PC-9 (cell line): ENCODE measurements around the gene DMC1. TPM values are rescaled to one million over a fixed set of nuclear protein-coding genes. Genes with fewer than 3 reads are reported as not detected.
A peak's percentile ranks its signal among the peaks of the same experiment; 100 is the strongest.

Experiments used
- BruUV-seq: library from RNA; stranded (reverse); fragments of 400-500 nt; replicated peaks from 2 replicates; lab custom pipeline; 2021; lab: Mats Ljungman, UMichigan
- CTCF ChIA-PET: fragments of 300-600 bp; sonication (Branson Sonifier 250); formaldehyde crosslinking; loops from one replicate; lab custom pipeline; 2022; ENCODE audit warnings: antibody characterized with exemption; lab: Charles Lee
- POLR2A ChIA-PET: fragments of 300-600 bp; sonication (Branson Sonifier 250); formaldehyde crosslinking; loops from one replicate; lab custom pipeline; 2022; ENCODE audit warnings: antibody characterized with exemption; ENCODE audit not compliant: unreplicated experiment; lab: Charles Lee
- DNase-seq, 2 experiments: peaks; one replicate each; pipeline versions ENCODE4 v3.0.0 to v3.0.0-alpha.2; 2015 to 2022; ENCODE audit warnings: mixed read lengths in 1 of 2
- H2AFZ ChIP-seq: fragments of 200-600 bp; sonication (generic); 2 replicates; pipeline ENCODE4 v1.8.1; 2017; ENCODE audit warnings: antibody characterized with exemption
- H3F3A ChIP-seq: fragments of 200-600 bp; sonication (generic); 2 replicates; pipeline ENCODE4 v1.8.1; 2017; ENCODE audit warnings: antibody characterized with exemption, mild to moderate bottlenecking, low read depth; ENCODE audit not compliant: insufficient read depth
- H3K27ac ChIP-seq: fragments of 200-600 bp; sonication (generic); 2 replicates; pipeline ENCODE4 v1.6.1; 2016; ENCODE audit warnings: mixed run types
- H3K27me3 ChIP-seq: fragments of 200-600 bp; sonication (generic); 2 replicates; pipeline ENCODE4 v1.6.1; 2016; ENCODE audit warnings: low read depth, mixed run types; ENCODE audit not compliant: insufficient read depth
- H3K36me3 ChIP-seq: fragments of 200-600 bp; sonication (generic); 2 replicates; pipeline ENCODE4 v1.6.1; 2016; ENCODE audit warnings: low read depth, mixed run types
- H3K4me1 ChIP-seq: fragments of 200-600 bp; sonication (generic); replicated peaks from 2 replicates; pipeline ENCODE4 v1.6.1; 2016; ENCODE audit warnings: mixed run types; ENCODE audit not compliant: insufficient read depth
- H3K4me2 ChIP-seq: fragments of 200-600 bp; sonication (generic); 2 replicates; pipeline ENCODE4 v1.6.1; 2017; ENCODE audit warnings: mixed run types
- H3K4me3 ChIP-seq: fragments of 200-600 bp; sonication (generic); 2 replicates; pipeline ENCODE4 v1.6.1; 2016; ENCODE audit warnings: mixed run types
- H3K79me2 ChIP-seq: fragments of 200-600 bp; sonication (generic); 2 replicates; pipeline ENCODE4 v1.6.1; 2017; ENCODE audit warnings: low read depth, mixed run types
- H3K9me2 ChIP-seq: fragments of 200-600 bp; sonication (generic); 2 replicates; pipeline ENCODE4 v1.8.1; 2017; ENCODE audit warnings: mild to moderate bottlenecking; ENCODE audit not compliant: insufficient read depth
- H3K9me3 ChIP-seq: fragments of 200-600 bp; sonication (generic); 2 replicates; pipeline ENCODE4 v1.8.1; 2016; ENCODE audit warnings: low read depth; ENCODE audit not compliant: insufficient read depth
- H4K20me1 ChIP-seq: fragments of 200-600 bp; sonication (generic); 2 replicates; pipeline ENCODE4 v1.8.1; 2017; ENCODE audit not compliant: insufficient read depth
- CTCF ChIP-seq: fragments of 200-600 bp; sonication (generic); conservative IDR thresholded peaks from 2 replicates; pipeline ENCODE4 v1.6.1; 2017; ENCODE audit warnings: mixed run types, antibody characterized with exemption, mild to moderate bottlenecking, moderate library complexity
- EZH2 ChIP-seq: fragments of 200-600 bp; sonication (generic); IDR thresholded peaks from 2 replicates; pipeline ENCODE4 v1.8.0; 2017; ENCODE audit warnings: antibody characterized with exemption, low read depth
- intact Hi-C: fragments of 100-400 bp; cut with micrococcal nuclease; formaldehyde crosslinking; loops from one replicate; pipeline ENCODE4 v1.10.0; 2022; ENCODE audit not compliant: unreplicated experiment
- total RNA-seq: library from RNA; stranded (reverse); gene quantifications from 2 replicates; pipeline ENCODE4 v1.2.3, GENCODE V29; 2021

Gene DMC1
- total RNA-seq, 1 experiment from 2014 or later: 5.6 TPM

- Histone ChIP-seq H3K4me2 (no peak overlapping the region), H3K4me3 (no peak overlapping the region), H3K4me1 (no peaks in the 10 kb centered on the region), H3K36me3 (no peaks in the 10 kb centered on the region), H3K27me3 (no peaks in the 10 kb centered on the region), H3K79me2 (no peaks in the 10 kb centered on the region), H4K20me1 (no peaks in the 10 kb centered on the region), H3K9me2 (no peaks in the 10 kb centered on the region), H3K9me3 (no peaks in the 10 kb centered on the region), H3F3A (no peaks in the 10 kb centered on the region), H3K27ac (no peak overlapping the region), H2AFZ (0 out of 2 replicates have a peak overlapping the region, but pooled peaks have one; percentile 18)
- BruUV-seq: no TSS peak
- CTCF ChIA-PET: no interaction called here
- POLR2A ChIA-PET: no interaction called here
- TF ChIP-seq CTCF (no peak), EZH2 (no peak)
- no peak for DNase-seq
- intact Hi-C loops: no loop called here
Observed at GRCh38 chr22:38531251-38531938, 38.6 kb downstream of the DMC1 start.

- no peak overlapping the region for H3K27ac ChIP-seq
- no peaks in the 10 kb centered on the region for H3K9me3 ChIP-seq
- no peaks in the 10 kb centered on the region for H3K4me1 ChIP-seq
- no peaks in the 10 kb centered on the region for H3K79me2 ChIP-seq
- POLR2A ChIA-PET: no interaction called here
- H3K36me3 ChIP-seq: no peaks in the 10 kb centered on the region
- CTCF ChIA-PET: no interaction called here
- BruUV-seq: no TSS peak
- H3F3A ChIP-seq: peaks cover 5% of the 10 kb centered on the region; the same call in 1 of the 2 replicates
- no peak overlapping the region for H3K4me2 ChIP-seq
- no peaks in the 10 kb centered on the region for H4K20me1 ChIP-seq
- TF ChIP-seq EZH2: no peak
- TF ChIP-seq CTCF: no peak
- DNase-seq: no peak
- no peak overlapping the region for H2AFZ ChIP-seq
- H3K27me3 ChIP-seq: no peaks in the 10 kb centered on the region
- H3K9me2 ChIP-seq: no peaks in the 10 kb centered on the region
- intact Hi-C loops: no loop called here
- no peak overlapping the region for H3K4me3 ChIP-seq
Observed at GRCh38 chr22:38524429-38524828, 45.6 kb downstream of the DMC1 start.

GRCh38 chr22:38523479-38523878, 46.5 kb downstream of the DMC1 start:
- H3K27me3 ChIP-seq: no peaks in the 10 kb centered on the region
- TF ChIP-seq EZH2: no peak
- no peak for TF ChIP-seq CTCF
- DNase-seq: no peak
- ChIA-PET CTCF (interaction anchor here (0.6 kb wide), 1 partner anchor 66 kb away, joined by 5 read pairs; no protein-coding TSS in a partner anchor), POLR2A (no interaction called here)
- H3K4me1 ChIP-seq: peaks cover 4% of the 10 kb centered on the region; the same call in 1 of the 2 replicates
- H3K4me3 ChIP-seq: no peak overlapping the region
- no peaks in the 10 kb centered on the region for H4K20me1 ChIP-seq
- no peaks in the 10 kb centered on the region for H3K79me2 ChIP-seq
- no TSS peak for BruUV-seq
- intact Hi-C loops: no loop called here
- H3K9me3 ChIP-seq: no peaks in the 10 kb centered on the region
- no peaks in the 10 kb centered on the region for H3K9me2 ChIP-seq
- no peak overlapping the region for H3K4me2 ChIP-seq
- no peaks in the 10 kb centered on the region for H3K36me3 ChIP-seq
- H3F3A ChIP-seq: peaks cover 5% of the 10 kb centered on the region; the same call in 1 of the 2 replicates
- no peak overlapping the region for H3K27ac ChIP-seq
- no peak overlapping the region for H2AFZ ChIP-seq
